Activated T-cell treated with anti-CD3 and anti-CD28 coated beads, Interleukin-2, amount 50 U/mL, for 4 hours (primary cell): Measurements from ENCODE around the gene ZP1. TPM values are rescaled to one million over a fixed set of nuclear protein-coding genes. Genes with fewer than 3 reads are reported as not detected.

ENCODE experiments used
- ATAC-seq, 2 donors: fragments of 200-7000 bp; cut with Tn5 transposase; one replicate each; pipeline ENCODE4 v1.10.0; 2021
- DNase-seq: peaks from one replicate; pipeline ENCODE4 v3.0.0-alpha.2; 2020
- H3K27me3 Mint-ChIP-seq: one replicate; pipeline ENCODE4 v1.8.0; 2021; ENCODE audit warnings: low read depth, mixed read lengths
- H3K36me3 Mint-ChIP-seq: one replicate; pipeline ENCODE4 v1.8.0; 2022; ENCODE audit warnings: mixed read lengths; ENCODE audit not compliant: insufficient read depth
- H3K4me1 Mint-ChIP-seq: one replicate; pipeline ENCODE4 v1.8.0; 2021; ENCODE audit warnings: low read depth, mixed read lengths
- H3K4me3 Mint-ChIP-seq: one replicate; pipeline ENCODE4 v1.8.0; 2021; ENCODE audit warnings: mild to moderate bottlenecking, moderate library complexity, mixed read lengths
- H3K9me3 Mint-ChIP-seq: one replicate; pipeline ENCODE4 v1.8.0; 2021; ENCODE audit warnings: mixed read lengths
- total RNA-seq, 3 donors: library from RNA; stranded (reverse); gene quantifications; one replicate each; pipeline ENCODE4 v1.2.1, GENCODE V29; 2021

Gene ZP1
- total RNA-seq, 3 donors from 2014 or later: not detected

- H3K36me3 Mint-ChIP-seq: no peaks in the 10 kb centered on the region
- ATAC-seq: no peak
- no peak overlapping the region for H3K4me3 Mint-ChIP-seq
Observed at GRCh38 chr11:60838132-60838531, 29.2 kb upstream of the ZP1 start.

GRCh38 chr11:60840470-60841430, 26.6 kb upstream of the ZP1 start:
- Mint-ChIP-seq H3K36me3 (peaks cover 21% of the 10 kb centered on the region), H3K27me3 (no peaks in the 10 kb centered on the region), H3K9me3 (no peaks in the 10 kb centered on the region), H3K4me1 (peaks cover 38% of the 10 kb centered on the region), H3K4me3 (peak overlapping the region; percentile 94)
- DNase-seq (no peak), ATAC-seq (no peak)

More at GRCh38 chr11:60838132-60838531, 29.2 kb upstream of the ZP1 start:
- Mint-ChIP-seq H3K27me3 (no peaks in the 10 kb centered on the region), H3K9me3 (no peaks in the 10 kb centered on the region), H3K4me1 (peaks cover 14% of the 10 kb centered on the region)
- no peak for DNase-seq

- peak; percentile 99 for DNase-seq
- peak; percentile 91 to 94 for ATAC-seq
- peaks cover 38% of the 10 kb centered on the region for H3K4me1 Mint-ChIP-seq
- H3K4me3 Mint-ChIP-seq: peak within 1 kb of the TSS; percentile 94
- no peaks in the 10 kb centered on the region for H3K9me3 Mint-ChIP-seq
- H3K36me3 Mint-ChIP-seq: peaks cover 22% of the 10 kb centered on the region
- no peaks in the 10 kb centered on the region for H3K27me3 Mint-ChIP-seq
Observed at GRCh38 chr11:60841797-60842667, 25.3 kb upstream of the ZP1 start, which contains the start of gene CCDC86. Gene CCDC86, plus strand, starts transcription at chr11:60842113. Its CDS starts 12 bp downstream, at chr11:60842125.

GRCh38 chr11:60842668-60843600, 24.4 kb upstream of the ZP1 start:
- H3K9me3 Mint-ChIP-seq: no peaks in the 10 kb centered on the region
- no peaks in the 10 kb centered on the region for H3K27me3 Mint-ChIP-seq
- peaks cover 28% of the 10 kb centered on the region for H3K36me3 Mint-ChIP-seq
- ATAC-seq (no peak), DNase-seq (no peak)
- peaks cover 38% of the 10 kb centered on the region for H3K4me1 Mint-ChIP-seq
- H3K4me3 Mint-ChIP-seq: peak overlapping the region; percentile 94

GRCh38 chr11:60844045-60844869, 23.1 kb upstream of the ZP1 start:
- no peak for DNase-seq
- no peaks in the 10 kb centered on the region for H3K9me3 Mint-ChIP-seq
- no peaks in the 10 kb centered on the region for H3K27me3 Mint-ChIP-seq
- no peak for ATAC-seq
- H3K4me3 Mint-ChIP-seq: peak overlapping the region; percentile 94
- peaks cover 35% of the 10 kb centered on the region for H3K36me3 Mint-ChIP-seq
- H3K4me1 Mint-ChIP-seq: peaks cover 40% of the 10 kb centered on the region

- Mint-ChIP-seq H3K4me1 (peaks cover 40% of the 10 kb centered on the region), H3K27me3 (no peaks in the 10 kb centered on the region), H3K4me3 (peak overlapping the region; percentile 94), H3K9me3 (no peaks in the 10 kb centered on the region), H3K36me3 (peaks cover 35% of the 10 kb centered on the region)
- ATAC-seq (no peak), DNase-seq (no peak)
Observed at GRCh38 chr11:60844870-60845221, 22.5 kb upstream of the ZP1 start.

GRCh38 chr11:60845338-60845737, 22.0 kb upstream of the ZP1 start:
- Mint-ChIP-seq H3K4me3 (peak overlapping the region; percentile 94), H3K27me3 (no peaks in the 10 kb centered on the region), H3K4me1 (peaks cover 40% of the 10 kb centered on the region), H3K9me3 (no peaks in the 10 kb centered on the region), H3K36me3 (peaks cover 35% of the 10 kb centered on the region)
- ATAC-seq: no peak
- DNase-seq: no peak

- no peak for ATAC-seq
- DNase-seq: no peak
- Mint-ChIP-seq H3K36me3 (peaks cover 48% of the 10 kb centered on the region), H3K27me3 (no peaks in the 10 kb centered on the region), H3K9me3 (no peaks in the 10 kb centered on the region), H3K4me3 (no peak overlapping the region), H3K4me1 (peaks cover 29% of the 10 kb centered on the region)
Observed at GRCh38 chr11:60847281-60847680, 20.1 kb upstream of the ZP1 start.

GRCh38 chr11:60847896-60848295, 19.4 kb upstream of the ZP1 start:
- Mint-ChIP-seq H3K9me3 (no peaks in the 10 kb centered on the region), H3K4me3 (no peak overlapping the region), H3K27me3 (no peaks in the 10 kb centered on the region), H3K36me3 (peaks cover 48% of the 10 kb centered on the region), H3K4me1 (peaks cover 28% of the 10 kb centered on the region)
- ATAC-seq (no peak), DNase-seq (no peak)

- no peak for ATAC-seq
- no peak for DNase-seq
- Mint-ChIP-seq H3K9me3 (no peaks in the 10 kb centered on the region), H3K4me1 (peaks cover 21% of the 10 kb centered on the region), H3K4me3 (no peak overlapping the region), H3K27me3 (no peaks in the 10 kb centered on the region), H3K36me3 (peaks cover 45% of the 10 kb centered on the region)
Observed at GRCh38 chr11:60848714-60849151, 18.6 kb upstream of the ZP1 start.

- no peak for ATAC-seq
- Mint-ChIP-seq H3K9me3 (no peaks in the 10 kb centered on the region), H3K4me3 (no peak overlapping the region), H3K4me1 (peaks cover 9% of the 10 kb centered on the region), H3K27me3 (no peaks in the 10 kb centered on the region), H3K36me3 (peaks cover 36% of the 10 kb centered on the region)
- DNase-seq: no peak
Observed at GRCh38 chr11:60849641-60850520, 17.5 kb upstream of the ZP1 start.

- Mint-ChIP-seq H3K9me3 (no peaks in the 10 kb centered on the region), H3K4me1 (peaks cover 4% of the 10 kb centered on the region), H3K36me3 (peaks cover 29% of the 10 kb centered on the region), H3K27me3 (no peaks in the 10 kb centered on the region), H3K4me3 (no peak overlapping the region)
- ATAC-seq (no peak), DNase-seq (no peak)
Observed at GRCh38 chr11:60851327-60852104, 15.8 kb upstream of the ZP1 start.
